HCT116 (cell line): Measurements from ENCODE around the gene PCDHB3. TPM values are rescaled to one million over a fixed set of nuclear protein-coding genes. Genes with fewer than 3 reads are reported as not detected.
"Not testable (repeated sequence)": the region's sequence is repeated elsewhere in the genome, so short reads cannot be mapped to it uniquely, and the experiment has no call there.

ENCODE experiments used
- ATAC-seq: fragments of 200-7000 bp; cut with Tn5 transposase; 2 replicates; pipeline ENCODE4 v1.9.1; 2020; ENCODE audit warnings: mild to moderate bottlenecking, moderate library complexity
- BruUV-seq: library from RNA; stranded (reverse); fragments of 400-500 nt; replicated peaks from 2 replicates; lab custom pipeline; 2021; lab: Mats Ljungman, UMichigan
- CTCF ChIA-PET: fragments of 300-600 bp; sonication (Branson Sonifier 250); formaldehyde crosslinking; loops from one replicate; lab custom pipeline; 2021; ENCODE audit warnings: antibody characterized with exemption; lab: Charles Lee
- POLR2A ChIA-PET: fragments of 300-600, 350-600 bp; sonication (Branson Sonifier 250); formaldehyde crosslinking; loops from one replicate; lab custom pipeline; 2021; ENCODE audit warnings: antibody characterized with exemption; lab: Charles Lee
- RAD21 ChIA-PET, 2 experiments: fragments of 300-600 bp; sonication (Branson Sonifier 250); formaldehyde crosslinking; loops; one replicate each; lab custom pipeline; 2023; ENCODE audit warnings: low total read pairs in 2 of 2; ENCODE audit not compliant: uncharacterized antibody in 2 of 2, unreplicated experiment in 2 of 2, low non-redundant PET in 1 of 2; lab: Charles Lee
- DNase-seq: peaks from one replicate; pipeline ENCODE4 v3.0.0-alpha.2; 2010; ENCODE audit warnings: low read depth, low spot score
- H2AFZ ChIP-seq: fragments of 200-600 bp; shearing (Covaris generic), sonication (generic); 2 replicates; pipeline ENCODE4 v1.6.1; 2017; ENCODE audit warnings: low read depth, mixed run types, mixed read lengths, antibody characterized with exemption, low read length; ENCODE audit not compliant: poor library complexity, severe bottlenecking
- H3K27ac ChIP-seq: 2 replicates; pipeline ENCODE4 v1.5.1; 2012; ENCODE audit warnings: low read depth, low read length
- H3K27me3 ChIP-seq: fragments of 200-600 bp; sonication (generic); 2 replicates; pipeline ENCODE4 v1.6.1; 2016; ENCODE audit warnings: mixed run types, low read length, mixed read lengths; ENCODE audit not compliant: insufficient read depth
- H3K36me3 ChIP-seq, 2 experiments: fragments of 200-500 bp in 1 of 2; fragments of 200-600 bp in 1 of 2; sonication (Bioruptor generic) in 1 of 2; sonication (generic) in 1 of 2; 2 replicates each; pipeline versions ENCODE4 v1.5.1 to v1.6.1; 2014 to 2016; ENCODE audit warnings: low read length in 2 of 2, inconsistent platforms in 1 of 2, mixed read lengths in 1 of 2, mixed run types in 1 of 2; ENCODE audit not compliant: insufficient read depth in 2 of 2, control insufficient read depth in 1 of 2
- H3K4me1 ChIP-seq, 2 experiments: fragments of 200-600 bp in 1 of 2; sonication (generic) in 1 of 2; 2 replicates each; pipeline versions ENCODE4 v1.5.1 to v1.6.1; 2012 to 2017; ENCODE audit warnings: low read length in 2 of 2, inconsistent platforms in 1 of 2, mild to moderate bottlenecking in 1 of 2, mixed read lengths in 1 of 2, mixed run types in 1 of 2, moderate library complexity in 1 of 2; ENCODE audit not compliant: insufficient read depth in 2 of 2, control insufficient read depth in 1 of 2
- H3K4me2 ChIP-seq: fragments of 200-600 bp; sonication (generic); 2 replicates; pipeline ENCODE4 v1.6.1; 2017; ENCODE audit warnings: mixed run types, low read length, mixed read lengths
- H3K4me3 ChIP-seq, 2 experiments: fragments of 200-600 bp in 1 of 2; sonication (generic) in 1 of 2; replicated peaks in 1 of 2; 2 replicates each; pipeline ENCODE4 v1.5.1; 2011 to 2016; ENCODE audit warnings: low read length in 2 of 2, control low read depth in 1 of 2, low read depth in 1 of 2, mild to moderate bottlenecking in 1 of 2, mixed read lengths in 1 of 2, mixed run types in 1 of 2
- H3K79me2 ChIP-seq: fragments of 200-600 bp; sonication (generic); 2 replicates; pipeline ENCODE4 v1.6.1; 2017; ENCODE audit warnings: mild to moderate bottlenecking, mixed run types, low read length, moderate library complexity, mixed read lengths; ENCODE audit not compliant: insufficient read depth
- H3K9ac ChIP-seq: fragments of 200-600 bp; sonication (generic); 2 replicates; pipeline ENCODE4 v1.6.1; 2016; ENCODE audit warnings: low read length, mixed read lengths
- H3K9me2 ChIP-seq: fragments of 200-600 bp; sonication (generic), shearing (Covaris generic); 2 replicates; pipeline ENCODE4 v1.6.1; 2017; ENCODE audit warnings: mixed run types, mild to moderate bottlenecking, moderate library complexity; ENCODE audit not compliant: insufficient read depth
- H3K9me3 ChIP-seq, 2 experiments: fragments of 200-500 bp in 1 of 2; fragments of 200-600 bp in 1 of 2; sonication (Bioruptor generic) in 1 of 2; sonication (generic) in 1 of 2; 2 replicates each; pipeline ENCODE4 v1.6.1; 2014 to 2017; ENCODE audit warnings: low read length in 2 of 2, mixed read lengths in 2 of 2, inconsistent platforms in 1 of 2, low read depth in 1 of 2, mild to moderate bottlenecking in 1 of 2, mixed run types in 1 of 2, moderate library complexity in 1 of 2; ENCODE audit not compliant: control insufficient read depth in 1 of 2, insufficient read depth in 1 of 2
- H4K20me1 ChIP-seq: fragments of 200-600 bp; sonication (generic), shearing (Covaris generic); 2 replicates; pipeline ENCODE4 v1.6.1; 2017; ENCODE audit warnings: mixed run types, mild to moderate bottlenecking, moderate library complexity; ENCODE audit not compliant: insufficient read depth
- CBX3 ChIP-seq: IDR thresholded peaks from 2 replicates; pipeline ENCODE4 v1.6.1; 2012; ENCODE audit warnings: low read depth
- CEBPB ChIP-seq: IDR thresholded peaks from 2 replicates; pipeline ENCODE4 v1.6.1; 2012; ENCODE audit warnings: low read depth
- EZH2phosphoT487 ChIP-seq: fragments of 200-600 bp; IDR thresholded peaks from 2 replicates; pipeline ENCODE4 v1.6.1; 2018; ENCODE audit warnings: antibody characterized with exemption, borderline replicate concordance
- JUND ChIP-seq: IDR thresholded peaks from 2 replicates; pipeline ENCODE4 v1.6.1; 2012
- MAX ChIP-seq: IDR thresholded peaks from 2 replicates; pipeline ENCODE4 v1.6.1; 2012
- POLR2A ChIP-seq: IDR thresholded peaks from 2 replicates; pipeline ENCODE4 v1.7.0; 2011; ENCODE audit warnings: borderline replicate concordance; ENCODE audit not compliant: insufficient read depth, insufficient read length; ENCODE audit errors: extremely low read depth
- POLR2AphosphoS5 ChIP-seq: IDR thresholded peaks from 2 replicates; pipeline ENCODE4 v1.6.1; 2011; ENCODE audit warnings: mild to moderate bottlenecking, low read depth, low read length, moderate library complexity
- SIN3A ChIP-seq: IDR thresholded peaks from 2 replicates; pipeline ENCODE4 v1.6.1; 2012; ENCODE audit warnings: low read depth
- SP1 ChIP-seq: IDR thresholded peaks from 2 replicates; pipeline ENCODE4 v1.6.1; 2012; ENCODE audit warnings: low read depth
- SRF ChIP-seq: IDR thresholded peaks from 2 replicates; pipeline ENCODE4 v1.6.1; 2012; ENCODE audit warnings: low read depth
- TCF7L2 ChIP-seq: IDR thresholded peaks from 2 replicates; pipeline ENCODE4 v1.7.0; 2011; ENCODE audit warnings: borderline replicate concordance, inconsistent platforms; ENCODE audit not compliant: insufficient read depth, insufficient read length; ENCODE audit errors: extremely low read depth
- ZBTB33 ChIP-seq: IDR thresholded peaks from 2 replicates; pipeline ENCODE4 v1.6.1; 2011; ENCODE audit warnings: mild to moderate bottlenecking, low read length, moderate library complexity; ENCODE audit not compliant: insufficient replicate concordance; ENCODE audit errors: extremely low read depth
- ZFX ChIP-seq: fragments of 450-650 bp; IDR thresholded peaks from 2 replicates; pipeline ENCODE4 v1.6.1; 2017
- ZNF274 ChIP-seq: fragments of 200-500 bp; sonication (Bioruptor generic); IDR thresholded peaks from 2 replicates; pipeline ENCODE4 v1.6.1; 2014; ENCODE audit warnings: mild to moderate bottlenecking, low read depth, low read length, inconsistent platforms
- intact Hi-C: fragments of 100-400 bp; cut with micrococcal nuclease; formaldehyde crosslinking; loops from 2 replicates; pipeline ENCODE4 v1.10.0; 2022
- total RNA-seq: library from RNA; stranded (reverse); gene quantifications from one replicate; pipeline ENCODE4 v1.2.1, GENCODE V29; 2021; ENCODE audit not compliant: unreplicated experiment
- TF ChIP-seq, protein P1 (sequence below): IDR thresholded peaks from 2 replicates; pipeline ENCODE4 v1.6.1; 2012; ENCODE audit warnings: low read depth

The PCDHB3 gene
- total RNA-seq, 1 experiment from 2014 or later = 0.10 TPM

- intact Hi-C loops = no loop called here
- ChIA-PET POLR2A (no interaction called here), CTCF (no interaction called here), RAD21 (no interaction called here)
- no peak for ATAC-seq
- Histone ChIP-seq H4K20me1 (no peaks in the 10 kb centered on the region), H3K9ac (no peak overlapping the region), H3K4me2 (no peak overlapping the region), H2AFZ (no peak overlapping the region), H3K9me3 (peaks cover 5 to 6% of the 10 kb centered on the region in 2 experiments; a peak in 2 of 4 replicates), H3K27me3 (no peaks in the 10 kb centered on the region), H3K9me2 (no peaks in the 10 kb centered on the region), H3K4me3 (no peak overlapping the region), H3K4me1 (no peaks in the 10 kb centered on the region), H3K36me3 (no peaks in the 10 kb centered on the region), H3K79me2 (no peaks in the 10 kb centered on the region), H3K27ac (no peak overlapping the region)
- TF ChIP-seq SIN3A = no peak
- no peak for TF ChIP-seq CEBPB
- no peak for TF ChIP-seq EZH2phosphoT487
- no peak for TF ChIP-seq ZNF274
- no peak for TF ChIP-seq MAX
- TF ChIP-seq, protein P1, sequence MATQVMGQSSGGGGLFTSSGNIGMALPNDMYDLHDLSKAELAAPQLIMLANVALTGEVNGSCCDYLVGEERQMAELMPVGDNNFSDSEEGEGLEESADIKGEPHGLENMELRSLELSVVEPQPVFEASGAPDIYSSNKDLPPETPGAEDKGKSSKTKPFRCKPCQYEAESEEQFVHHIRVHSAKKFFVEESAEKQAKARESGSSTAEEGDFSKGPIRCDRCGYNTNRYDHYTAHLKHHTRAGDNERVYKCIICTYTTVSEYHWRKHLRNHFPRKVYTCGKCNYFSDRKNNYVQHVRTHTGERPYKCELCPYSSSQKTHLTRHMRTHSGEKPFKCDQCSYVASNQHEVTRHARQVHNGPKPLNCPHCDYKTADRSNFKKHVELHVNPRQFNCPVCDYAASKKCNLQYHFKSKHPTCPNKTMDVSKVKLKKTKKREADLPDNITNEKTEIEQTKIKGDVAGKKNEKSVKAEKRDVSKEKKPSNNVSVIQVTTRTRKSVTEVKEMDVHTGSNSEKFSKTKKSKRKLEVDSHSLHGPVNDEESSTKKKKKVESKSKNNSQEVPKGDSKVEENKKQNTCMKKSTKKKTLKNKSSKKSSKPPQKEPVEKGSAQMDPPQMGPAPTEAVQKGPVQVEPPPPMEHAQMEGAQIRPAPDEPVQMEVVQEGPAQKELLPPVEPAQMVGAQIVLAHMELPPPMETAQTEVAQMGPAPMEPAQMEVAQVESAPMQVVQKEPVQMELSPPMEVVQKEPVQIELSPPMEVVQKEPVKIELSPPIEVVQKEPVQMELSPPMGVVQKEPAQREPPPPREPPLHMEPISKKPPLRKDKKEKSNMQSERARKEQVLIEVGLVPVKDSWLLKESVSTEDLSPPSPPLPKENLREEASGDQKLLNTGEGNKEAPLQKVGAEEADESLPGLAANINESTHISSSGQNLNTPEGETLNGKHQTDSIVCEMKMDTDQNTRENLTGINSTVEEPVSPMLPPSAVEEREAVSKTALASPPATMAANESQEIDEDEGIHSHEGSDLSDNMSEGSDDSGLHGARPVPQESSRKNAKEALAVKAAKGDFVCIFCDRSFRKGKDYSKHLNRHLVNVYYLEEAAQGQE = no peak
- TF ChIP-seq TCF7L2 = no peak
- TF ChIP-seq ZFX = no peak
- no peak for TF ChIP-seq SP1
- TF ChIP-seq CBX3 = no peak
- TF ChIP-seq SRF = no peak
- TF ChIP-seq JUND = no peak
- no peak for TF ChIP-seq ZBTB33
- TF ChIP-seq POLR2AphosphoS5 = no peak
- no peak for TF ChIP-seq POLR2A
- BruUV-seq = no TSS peak
- no peak for DNase-seq
Observed at GRCh38 chr5:141095263-141095641, 5.0 kb upstream of the PCDHB3 start.

- intact Hi-C loops, H3K9me3 ChIP-seq, H3K27ac ChIP-seq, RAD21 ChIA-PET, H3K4me1 ChIP-seq, H3K79me2 ChIP-seq, H4K20me1 ChIP-seq, POLR2A ChIA-PET, CTCF ChIA-PET, BruUV-seq, H3K9me2 ChIP-seq, DNase-seq, H3K36me3 ChIP-seq, H3K9ac ChIP-seq, H2AFZ ChIP-seq, H3K4me3 ChIP-seq, ATAC-seq, H3K4me2 ChIP-seq, H3K27me3 ChIP-seq: not testable (repeated sequence)
Observed at GRCh38 chr5:141096181-141096580, 4.1 kb upstream of the PCDHB3 start.
